Pons (tissue), 1 donor: ENCODE measurements around the gene TTI1.
A peak's percentile ranks its signal among the peaks of the same experiment; 100 is the strongest.

ENCODE experiments used
- DNase-seq: peaks from one replicate; pipeline ENCODE4 v3.0.0-alpha.2; 2016; ENCODE audit warnings: low spot score

TTI1 gene

GRCh38 chr20:37987602-37988290 is 45.5 kb downstream of the TTI1 start:
- no peak for DNase-seq

- peak; percentile 39 for DNase-seq
Measured at GRCh38 chr20:37986873-37987601, 46.2 kb downstream of the TTI1 start.

GRCh38 chr20:37986044-37986858 is 47.0 kb downstream of the TTI1 start:
- DNase-seq, result no peak

GRCh38 chr20:37984018-37984785 is 49.1 kb downstream of the TTI1 start:
- DNase-seq, result peak; percentile 80

DNA sequence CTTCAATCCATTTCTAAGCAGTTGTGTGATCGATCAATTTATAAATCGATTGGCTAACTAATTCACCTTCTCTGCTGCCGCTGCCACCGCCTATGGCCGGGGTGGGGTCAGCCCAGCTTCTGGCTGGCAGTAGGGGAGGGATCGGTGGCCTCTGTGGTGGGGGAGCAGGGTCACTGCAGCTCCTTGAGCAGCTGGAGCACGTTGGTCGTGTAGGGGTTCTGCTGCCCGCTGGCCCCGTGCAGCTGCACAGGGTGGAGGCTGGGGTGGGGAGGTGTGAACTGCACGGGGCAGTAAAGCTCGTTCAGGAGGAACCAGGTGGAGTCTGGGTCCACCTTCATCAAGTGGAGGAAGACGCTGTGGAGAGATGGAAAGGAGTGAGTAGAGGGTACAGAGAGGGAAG is 50.0 kb downstream of the TTI1 start:
- DNase-seq, result no peak

DNA sequence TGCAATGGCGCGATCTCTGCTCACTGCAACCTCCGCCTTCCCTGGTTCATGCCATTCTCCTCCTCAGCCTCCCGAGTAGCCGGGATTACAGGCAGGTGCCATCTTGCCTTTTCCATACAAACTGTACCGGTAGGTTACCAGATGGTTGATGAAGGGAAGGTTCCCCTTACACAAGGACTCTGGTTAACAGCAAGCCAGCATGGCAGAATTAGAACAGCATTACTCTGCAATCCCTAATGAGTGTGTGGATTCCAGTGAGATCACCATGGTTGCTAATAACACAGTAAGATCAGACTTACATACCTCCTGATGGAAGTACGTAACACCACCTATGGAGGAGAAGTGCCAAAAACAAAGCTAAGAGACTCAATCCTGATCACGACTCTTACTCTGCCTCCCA is 51.7 kb downstream of the TTI1 start:
- no peak for DNase-seq

DNA sequence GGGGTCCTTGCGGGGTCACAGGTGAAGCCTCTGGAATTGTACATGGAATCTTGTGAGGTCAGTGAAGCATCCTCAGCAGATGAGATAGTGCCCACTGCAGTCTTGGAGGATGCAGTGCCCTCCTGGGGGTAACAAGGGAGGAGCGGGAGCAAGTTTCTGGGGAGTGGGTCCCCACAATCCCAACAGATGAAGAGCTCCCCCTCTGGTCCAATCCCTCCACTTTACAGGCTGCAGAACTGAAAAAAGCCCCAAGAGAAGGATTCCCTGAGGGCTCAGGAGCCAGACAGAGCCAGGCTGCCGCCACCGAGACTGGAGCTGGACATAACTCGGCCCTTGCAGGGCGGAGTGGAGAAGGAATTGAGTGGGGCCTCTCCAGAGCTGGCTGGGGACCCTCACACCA is 52.4 kb downstream of the TTI1 start:
- no peak for DNase-seq

- DNase-seq, result no peak
Measured at GRCh38 chr20:37980383-37980782, 52.9 kb downstream of the TTI1 start.

GRCh38 chr20:37979021-37979985 is 54.0 kb downstream of the TTI1 start:
- DNase-seq, result no peak

DNA sequence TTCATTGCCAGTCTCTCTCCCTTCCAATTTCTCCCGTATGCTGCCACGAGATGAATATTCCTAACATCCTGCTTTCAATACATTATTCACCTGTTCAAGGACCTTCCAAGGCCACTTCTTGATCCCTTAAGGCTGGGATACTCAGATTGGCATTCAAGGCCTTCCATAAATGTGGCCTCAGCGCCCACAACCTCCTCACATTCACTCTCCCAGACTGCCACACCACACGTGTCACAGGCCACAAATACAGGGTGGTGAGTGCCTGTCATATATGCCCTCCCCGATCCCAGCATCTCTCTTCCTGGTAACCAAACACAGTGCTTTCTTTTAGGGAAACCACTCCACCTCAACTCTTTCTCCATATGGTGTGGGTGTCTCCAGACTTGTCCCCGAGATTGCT is 55.5 kb downstream of the TTI1 start:
- no peak for DNase-seq

DNA sequence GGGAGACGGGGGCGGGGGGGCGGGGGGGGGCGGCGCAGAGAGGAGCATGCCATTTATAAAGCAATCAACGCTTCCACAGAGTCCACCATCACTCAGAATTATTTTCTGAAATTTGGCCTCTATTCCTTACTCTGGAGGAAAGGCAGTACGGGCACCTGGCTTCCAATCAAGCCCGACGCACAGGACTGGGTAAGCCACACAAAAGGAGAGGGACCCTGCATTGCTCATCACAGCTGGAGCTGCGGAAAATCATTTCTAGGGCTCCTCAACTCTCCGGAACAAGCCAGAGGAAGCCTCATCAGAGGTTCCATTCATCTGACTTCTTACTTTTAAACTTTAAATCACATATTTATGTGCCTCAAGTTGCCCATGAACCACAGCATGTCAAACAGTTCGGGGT is 55.9 kb downstream of the TTI1 start:
- DNase-seq, result no peak

DNA sequence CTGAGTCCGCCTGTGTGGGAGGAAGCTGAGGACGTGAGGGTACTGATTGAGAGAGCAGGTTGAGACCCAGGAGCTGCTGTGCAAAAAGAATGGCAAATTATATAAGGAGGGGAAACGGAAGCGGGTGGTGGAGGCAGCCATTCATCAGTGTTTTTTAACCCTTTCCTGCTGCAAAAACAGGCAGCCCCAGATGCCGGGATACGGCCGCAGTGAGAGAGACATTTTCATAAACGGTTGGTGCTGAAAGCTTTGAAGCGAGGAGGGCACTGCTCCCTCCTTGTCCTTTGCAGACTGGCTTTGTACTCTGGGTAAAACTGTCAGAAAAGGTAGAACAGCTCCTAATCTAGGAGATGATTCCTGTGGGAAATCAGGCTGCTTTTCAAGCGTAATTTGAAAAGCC is 56.4 kb downstream of the TTI1 start:
- DNase-seq, result no peak

DNA sequence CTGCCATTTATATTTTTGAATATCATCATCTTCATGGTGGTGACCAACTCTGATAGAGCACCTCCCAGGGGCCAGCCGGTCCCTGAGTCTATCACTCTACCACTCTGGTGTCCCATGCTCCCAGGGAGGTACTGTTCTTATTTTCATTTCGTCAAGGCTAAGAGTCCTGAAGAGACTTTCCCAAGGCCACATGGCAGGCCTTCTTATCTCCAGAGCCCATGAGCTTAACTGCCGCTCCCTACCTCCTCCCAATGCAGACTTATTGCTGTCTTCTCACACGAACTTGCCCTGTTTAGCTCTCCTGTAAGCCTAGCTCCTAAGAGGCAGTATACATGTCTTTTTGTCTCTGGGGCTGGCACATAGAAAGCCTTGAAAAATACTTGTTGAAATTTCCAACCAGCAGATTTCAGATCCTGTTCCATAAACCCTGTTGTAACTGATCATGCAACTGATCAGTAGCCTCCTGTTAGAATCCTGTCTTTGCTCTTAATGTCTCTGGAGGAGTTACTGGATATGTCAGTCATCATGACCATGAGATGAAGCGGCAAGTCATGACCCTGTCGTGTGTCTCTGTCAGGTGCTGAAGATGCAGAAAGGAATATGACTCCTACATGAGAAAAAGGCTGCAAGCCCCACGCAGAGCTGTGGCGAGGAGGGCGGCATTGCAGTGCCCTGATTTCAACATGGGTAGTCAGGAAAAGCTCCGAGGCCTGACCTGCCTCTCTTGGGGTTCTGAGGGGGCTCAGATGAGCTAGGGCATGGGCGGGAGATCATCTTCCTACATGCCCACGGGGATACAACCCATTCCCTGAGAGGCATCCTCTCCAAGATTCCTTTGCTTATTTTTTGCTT is 60.0 kb downstream of the TTI1 start:
- no peak for DNase-seq

- DNase-seq, result no peak
Measured at GRCh38 chr20:37972256-37973058, 60.8 kb downstream of the TTI1 start.

DNA sequence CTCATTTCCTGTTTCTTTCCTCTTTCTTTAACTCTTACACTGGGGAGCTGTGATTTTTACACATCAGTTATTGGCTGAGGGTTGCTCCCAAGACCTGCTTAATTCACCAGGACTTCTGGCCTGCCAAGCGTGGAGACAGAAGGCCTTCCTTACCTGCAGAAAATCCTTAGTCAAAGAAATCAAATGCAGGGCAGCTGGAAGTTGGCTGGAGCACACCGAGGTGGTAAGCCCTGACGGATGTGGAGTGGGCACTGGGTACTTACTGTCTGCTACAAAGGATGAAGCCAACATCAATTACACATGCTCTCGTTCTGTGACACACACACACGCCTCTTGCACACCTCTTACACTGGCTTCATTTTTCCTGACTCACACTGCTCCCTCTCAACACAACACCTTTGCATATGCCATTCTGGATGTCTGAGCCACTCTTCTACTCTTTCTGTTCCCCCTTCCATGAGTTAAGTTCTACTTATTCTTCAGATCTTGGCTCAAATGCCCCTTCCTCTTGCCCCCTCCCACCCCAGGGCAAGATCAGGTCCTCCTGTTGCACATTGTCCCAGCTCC is 61.6 kb downstream of the TTI1 start:
- DNase-seq, result no peak

DNA sequence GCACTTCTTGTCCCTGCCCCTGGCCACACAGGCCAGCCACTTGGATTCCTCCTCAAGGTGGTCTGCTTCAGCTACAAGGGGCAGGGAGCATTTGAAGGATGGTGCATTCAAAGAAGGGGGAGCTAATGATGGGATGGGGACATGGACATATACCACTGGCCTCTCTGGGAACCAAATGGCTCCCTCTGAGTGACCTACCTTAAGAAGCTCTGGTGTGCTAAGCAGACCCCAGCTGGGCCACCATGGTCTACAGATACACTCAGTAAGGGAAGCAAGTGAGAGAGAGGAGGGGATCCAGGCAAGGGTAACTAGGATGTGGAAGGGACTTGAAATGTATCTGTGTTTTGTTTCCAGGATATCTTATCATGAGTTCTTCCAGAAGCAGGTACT is 62.4 kb downstream of the TTI1 start:
- DNase-seq, result no peak

DNA sequence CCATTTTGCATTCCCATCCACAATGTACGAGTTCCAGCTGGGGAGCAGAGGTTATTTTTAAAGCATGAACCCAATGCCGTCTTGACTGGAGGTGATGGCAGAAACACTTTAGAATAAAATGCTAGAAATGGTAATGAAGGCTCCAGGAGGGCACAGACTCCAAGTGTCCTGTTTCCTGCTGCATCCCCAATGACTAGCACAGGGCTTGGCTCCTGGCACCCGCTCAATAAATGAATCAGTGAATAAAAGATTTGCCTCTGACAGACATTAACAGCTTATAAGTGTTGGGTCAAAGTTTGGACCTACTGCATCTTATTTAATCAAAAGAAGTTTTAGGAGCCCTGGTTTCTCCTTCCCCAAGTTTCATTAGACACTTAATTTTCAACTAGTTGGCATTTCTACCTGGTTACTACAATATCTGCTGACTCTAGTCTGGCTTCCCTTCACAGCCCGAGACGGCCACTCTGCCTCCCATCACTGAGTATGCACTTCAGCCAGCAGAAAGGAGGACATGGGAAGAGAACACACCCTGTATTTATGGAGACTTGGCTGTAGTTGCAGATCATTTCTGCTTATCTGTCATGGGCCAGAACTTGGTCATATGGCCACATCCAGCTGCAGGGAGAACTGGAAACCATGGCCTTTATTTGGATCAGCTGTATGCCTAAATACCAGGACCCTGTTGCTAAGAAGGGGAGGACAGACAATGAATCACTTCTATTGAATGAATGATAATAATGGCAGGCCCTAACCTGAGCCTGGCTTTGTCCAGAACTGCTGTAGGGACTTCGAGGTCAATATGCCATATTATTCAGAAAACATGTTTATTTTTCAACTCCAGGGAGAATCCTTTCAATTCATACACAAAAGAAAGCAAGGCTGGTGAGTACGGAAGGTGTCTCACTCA is 63.1 kb downstream of the TTI1 start:
- no peak for DNase-seq
